ENCODE results near the gene GP9. TPM values are rescaled to one million over a fixed set of nuclear protein-coding genes. Genes with fewer than 3 reads are reported as not detected.

GP9 gene
- not detected for total RNA-seq

DNA sequence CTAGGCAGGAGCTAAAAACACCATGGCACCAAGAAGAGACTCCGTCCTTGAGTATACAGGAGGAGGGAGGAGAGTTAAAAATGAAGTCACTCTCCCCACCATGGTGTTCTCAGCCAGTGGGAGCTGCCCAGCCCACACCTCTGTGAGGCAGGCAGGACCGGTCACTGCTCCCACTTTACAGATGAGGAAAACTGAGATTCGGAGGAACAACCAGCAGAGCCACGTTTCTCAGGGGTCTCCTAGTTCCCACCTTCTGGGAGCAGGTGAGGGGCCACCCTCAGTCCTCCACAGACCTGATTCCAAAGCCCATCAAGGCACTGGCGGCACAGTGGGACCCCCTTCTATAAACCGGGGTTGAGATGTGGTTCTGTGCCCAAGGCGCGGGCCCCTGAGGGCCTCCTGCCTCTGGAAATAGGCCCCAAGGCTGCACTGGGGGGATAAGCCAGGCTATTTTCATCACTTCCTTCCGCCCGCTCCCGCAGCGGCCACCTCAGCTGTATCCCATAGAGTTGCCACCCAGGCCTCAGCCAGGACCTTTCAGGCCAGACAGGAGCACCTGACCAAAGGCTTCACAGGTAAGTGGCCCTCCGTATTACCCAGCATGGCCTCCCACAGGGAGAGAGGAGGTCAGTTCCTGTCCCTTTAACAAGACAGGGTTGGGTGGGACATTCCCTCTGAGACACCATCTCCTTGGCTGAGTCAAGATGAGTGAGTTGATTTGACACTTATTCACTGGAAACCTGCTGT lies at the start of gene GP9:
GP9 (plus strand) TSS at position 504 of the 747 bp plus-strand sequence. CDS start 961 bp downstream, outside the sequence.
- ATAC-seq (peak; percentile 28), DNase-seq (no peak)
- TF ChIP-seq, protein P1, sequence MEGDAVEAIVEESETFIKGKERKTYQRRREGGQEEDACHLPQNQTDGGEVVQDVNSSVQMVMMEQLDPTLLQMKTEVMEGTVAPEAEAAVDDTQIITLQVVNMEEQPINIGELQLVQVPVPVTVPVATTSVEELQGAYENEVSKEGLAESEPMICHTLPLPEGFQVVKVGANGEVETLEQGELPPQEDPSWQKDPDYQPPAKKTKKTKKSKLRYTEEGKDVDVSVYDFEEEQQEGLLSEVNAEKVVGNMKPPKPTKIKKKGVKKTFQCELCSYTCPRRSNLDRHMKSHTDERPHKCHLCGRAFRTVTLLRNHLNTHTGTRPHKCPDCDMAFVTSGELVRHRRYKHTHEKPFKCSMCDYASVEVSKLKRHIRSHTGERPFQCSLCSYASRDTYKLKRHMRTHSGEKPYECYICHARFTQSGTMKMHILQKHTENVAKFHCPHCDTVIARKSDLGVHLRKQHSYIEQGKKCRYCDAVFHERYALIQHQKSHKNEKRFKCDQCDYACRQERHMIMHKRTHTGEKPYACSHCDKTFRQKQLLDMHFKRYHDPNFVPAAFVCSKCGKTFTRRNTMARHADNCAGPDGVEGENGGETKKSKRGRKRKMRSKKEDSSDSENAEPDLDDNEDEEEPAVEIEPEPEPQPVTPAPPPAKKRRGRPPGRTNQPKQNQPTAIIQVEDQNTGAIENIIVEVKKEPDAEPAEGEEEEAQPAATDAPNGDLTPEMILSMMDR (IDR thresholded peaks at IDR 0.05): no peak
- Mint-ChIP-seq H3K4me1 (ENCODE audit: low read depth) (peaks cover 2% of the 10 kb centered on the region), H3K36me3 (ENCODE audit: low read depth) (no peaks in the 10 kb centered on the region), H3K9me3 (no peaks in the 10 kb centered on the region), H3K27me3 (no peaks in the 10 kb centered on the region), H3K4me3 (no peak within 1 kb of the TSS), H3K27ac (no peak within 1 kb of the TSS)
- intact Hi-C loops (cut with micrococcal nuclease): no loop called here
- ChIA-PET POLR2A (interaction anchor here (0.6 kb wide), 1 partner anchor 179 kb away, joined by 3 read pairs; no protein-coding TSS in a partner anchor), CTCF (interaction anchor here (0.8 kb wide), 1 partner anchor 14 kb away, joined by 3 read pairs; no protein-coding TSS in a partner anchor)

DNA sequence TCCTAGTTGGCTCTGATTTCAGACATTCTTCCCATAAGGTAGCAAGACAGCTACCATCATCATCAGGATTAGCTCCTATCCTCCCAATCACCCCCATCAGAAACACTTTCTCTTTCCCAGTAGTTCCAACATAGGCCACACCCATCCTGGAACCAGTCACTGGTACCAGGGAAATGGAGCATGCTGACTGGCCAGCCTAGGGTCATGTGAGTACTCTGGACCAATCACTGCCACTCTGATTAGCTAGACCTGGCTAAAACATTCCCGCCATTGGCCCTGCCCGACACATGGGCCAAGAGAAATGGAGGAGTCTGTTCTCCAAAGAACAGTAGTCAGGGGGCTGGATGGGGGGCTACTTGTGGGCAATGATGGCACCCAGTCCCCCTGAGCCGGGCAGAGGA lies 47.1 kb upstream of the GP9 start:
- no peak for ATAC-seq
- H3K9me3 Mint-ChIP-seq: no peaks in the 10 kb centered on the region
- TF ChIP-seq, protein P1 (IDR thresholded peaks at IDR 0.05): no peak
- no peak overlapping the region for H3K4me3 Mint-ChIP-seq
- H3K4me1 Mint-ChIP-seq (ENCODE audit: low read depth): peaks cover 35% of the 10 kb centered on the region
- no peaks in the 10 kb centered on the region for H3K36me3 Mint-ChIP-seq (ENCODE audit: low read depth)
- intact Hi-C loops (cut with micrococcal nuclease): no loop called here
- ChIA-PET CTCF (interaction anchor here (0.9 to 4.1 kb wide), 5 partner anchors 11 to 43 kb away, joined by 3 to 25 read pairs (median 12); partner anchors contain the start of gene CFAP92), POLR2A (interaction anchor here (1.3 to 2.4 kb wide), 3 partner anchors 9 to 13 kb away, joined by 5 to 22 read pairs (median 8); no protein-coding TSS in a partner anchor)
- no peaks in the 10 kb centered on the region for H3K27me3 Mint-ChIP-seq
- no peak for DNase-seq
- no peak overlapping the region for H3K27ac Mint-ChIP-seq

DNA sequence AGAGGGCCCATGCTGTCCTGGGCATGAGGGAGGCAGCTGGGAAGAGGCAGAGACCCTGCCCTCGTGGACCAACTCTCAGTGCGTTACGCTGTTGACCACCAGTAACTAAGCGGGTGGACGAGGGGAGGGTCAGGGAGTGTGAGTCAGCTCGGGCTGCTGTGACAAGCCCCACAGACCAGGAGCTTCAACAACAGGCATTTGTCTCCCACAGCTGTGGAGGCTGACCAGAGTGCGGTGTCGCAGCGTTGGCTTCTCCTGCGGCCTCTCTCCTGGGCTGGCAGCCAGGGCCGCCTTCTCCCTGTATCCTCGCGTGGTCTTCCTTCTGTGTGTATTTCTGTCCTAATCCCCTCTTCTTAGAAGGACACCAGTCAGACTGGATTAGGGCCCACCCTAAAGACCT lies 46.4 kb upstream of the GP9 start:
- Mint-ChIP-seq H3K27ac (peak overlapping the region; percentile 97), H3K9me3 (no peaks in the 10 kb centered on the region), H3K4me1 (ENCODE audit: low read depth) (peaks cover 31% of the 10 kb centered on the region), H3K4me3 (no peak overlapping the region), H3K27me3 (no peaks in the 10 kb centered on the region), H3K36me3 (ENCODE audit: low read depth) (no peaks in the 10 kb centered on the region)
- ATAC-seq (no peak), DNase-seq (no peak)
- ChIA-PET CTCF (interaction anchor here (3.3 to 6.1 kb wide), 5 partner anchors 13 to 44 kb away, joined by 15 to 77 read pairs (median 25); partner anchors contain the start of gene CFAP92), POLR2A (interaction anchor here (1.8 to 4.7 kb wide), 5 partner anchors 7 to 236 kb away, joined by 4 to 27 read pairs (median 22); partner anchors contain the start of genes COPG1 and RAB43)
- TF ChIP-seq, protein P1 (IDR thresholded peaks at IDR 0.05): no peak
- intact Hi-C loops (cut with micrococcal nuclease): no loop called here

DNA sequence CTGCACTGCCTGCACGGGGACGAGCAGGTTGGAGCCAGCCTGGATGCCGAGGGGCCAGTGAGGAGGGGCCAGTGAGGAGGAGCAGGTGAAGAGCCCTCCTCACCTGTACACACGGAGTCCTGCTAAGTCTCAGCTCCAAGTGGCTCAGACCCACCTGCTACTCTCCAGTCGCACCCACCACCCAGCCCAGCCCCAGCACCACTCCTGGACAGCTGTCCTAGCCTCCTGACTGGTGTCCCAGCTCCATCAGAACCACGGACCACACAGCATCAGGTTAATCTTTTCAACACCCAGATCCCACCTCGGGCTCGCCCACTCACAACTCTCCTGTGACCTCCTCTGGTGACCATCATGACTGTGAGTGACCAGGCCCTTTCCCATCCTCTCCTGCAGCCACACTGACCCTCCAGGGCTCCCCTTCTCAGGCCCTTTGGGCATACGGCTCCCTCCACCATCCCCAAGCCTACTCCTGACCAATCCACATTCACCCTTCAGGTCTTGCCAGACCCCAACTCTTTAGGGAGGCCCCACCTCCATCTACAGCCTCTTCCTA lies 45.7 kb upstream of the GP9 start:
- H3K36me3 Mint-ChIP-seq (ENCODE audit: low read depth): no peaks in the 10 kb centered on the region
- intact Hi-C loops (cut with micrococcal nuclease): no loop called here
- POLR2A ChIA-PET: interaction anchor here (1.4 to 4.7 kb wide), 9 partner anchors 8 to 235 kb away, joined by 3 to 56 read pairs (median 9); partner anchors contain the start of genes CFAP92, COPG1 and RAB43

More for the DNA sequence above, 45.7 kb upstream of the GP9 start:
- Mint-ChIP-seq H3K27me3 (no peaks in the 10 kb centered on the region), H3K4me1 (ENCODE audit: low read depth) (peaks cover 31% of the 10 kb centered on the region), H3K4me3 (no peak overlapping the region), H3K9me3 (no peaks in the 10 kb centered on the region), H3K27ac (peak overlapping the region; percentile 97)
- CTCF ChIA-PET: interaction anchor here (0.8 to 8.6 kb wide), 13 partner anchors 9 to 232 kb away, joined by 3 to 77 read pairs (median 15); partner anchors contain the start of genes CFAP92 and CNBP
- no peak for DNase-seq
- TF ChIP-seq, protein P1 (IDR thresholded peaks at IDR 0.05): no peak
- ATAC-seq: no peak
